Effector CD8-positive, alpha-beta T cell (primary cell): ENCODE results near the gene ACTA1.
"Not testable (repeated sequence)": the region's sequence is repeated elsewhere in the genome, so short reads cannot be mapped to it uniquely, and the experiment has no call there.

Experiments used
- DNase-seq: peaks from one replicate; lab custom pipeline; 2025; lab: John Stamatoyannopoulos, UW

The ACTA1 gene

DNA sequence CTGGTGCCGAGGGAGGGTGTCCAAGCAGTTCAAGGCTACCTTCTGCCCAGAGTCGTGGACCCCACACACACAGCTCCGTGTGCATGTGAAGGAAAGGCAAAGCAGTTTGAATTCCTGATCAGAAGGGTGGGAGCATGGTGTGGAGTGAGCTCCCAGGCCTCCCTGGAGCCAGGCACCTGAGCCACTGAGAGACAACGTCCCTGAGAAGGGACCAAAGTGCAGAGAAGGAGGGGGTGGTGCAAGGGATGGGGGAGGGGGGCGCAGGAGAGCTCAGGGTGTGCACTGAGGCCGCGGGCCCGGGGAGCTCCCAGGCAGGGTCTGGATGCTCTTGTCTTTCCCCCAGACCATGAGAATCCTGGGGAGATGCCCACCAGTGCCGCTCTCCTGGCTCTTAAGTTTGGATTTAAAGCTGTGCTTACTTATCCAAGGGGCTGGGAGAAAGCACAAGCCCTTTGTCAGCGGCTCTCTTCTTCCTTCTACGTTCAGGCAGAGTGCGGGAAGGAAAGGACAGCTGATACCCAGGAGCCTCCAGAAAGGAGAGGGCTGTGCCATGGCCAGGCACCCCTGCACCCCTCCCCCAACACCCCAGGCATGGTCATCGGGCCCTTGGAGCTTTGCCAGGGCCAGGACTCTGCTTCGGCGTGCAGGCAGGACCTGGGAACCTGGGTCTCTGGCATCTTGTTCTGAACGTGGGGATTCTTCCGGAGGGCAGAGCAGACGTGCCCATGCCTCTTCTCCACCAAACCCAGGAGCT is 24.1 kb downstream of the ACTA1 start:
- no peak for DNase-seq

DNA sequence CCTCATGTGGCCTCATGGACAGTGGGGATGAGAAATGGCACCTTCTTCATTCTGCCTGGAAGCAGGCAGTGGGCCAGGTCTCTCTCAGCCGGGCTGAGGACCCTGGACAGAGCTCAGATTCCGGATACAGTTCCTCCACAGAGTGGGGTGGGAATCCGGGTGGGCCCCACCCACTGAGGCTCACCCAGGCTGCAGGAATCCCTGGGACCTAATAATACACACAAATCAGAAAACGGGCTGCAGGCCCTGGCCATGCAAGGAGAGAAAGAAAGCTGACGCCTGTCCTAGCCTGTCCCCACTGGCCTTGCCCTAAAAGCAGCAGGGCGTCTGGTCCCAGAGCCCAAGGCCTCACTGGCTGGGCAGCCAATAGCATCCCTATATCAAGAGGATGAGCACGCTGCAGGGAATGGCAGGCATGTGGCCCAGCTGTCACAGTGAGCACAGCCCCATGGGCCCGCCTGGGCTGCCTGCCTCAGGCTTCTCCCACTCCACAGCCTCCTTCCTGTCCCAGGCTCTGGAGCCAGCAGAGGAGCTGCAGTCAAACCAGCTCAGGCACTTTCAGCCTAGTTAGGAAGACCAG is 25.3 kb downstream of the ACTA1 start:
- no peak for DNase-seq

- DNase-seq = no peak
Measured at GRCh38 chr1:229407206-229408026, 26.5 kb downstream of the ACTA1 start.

DNA sequence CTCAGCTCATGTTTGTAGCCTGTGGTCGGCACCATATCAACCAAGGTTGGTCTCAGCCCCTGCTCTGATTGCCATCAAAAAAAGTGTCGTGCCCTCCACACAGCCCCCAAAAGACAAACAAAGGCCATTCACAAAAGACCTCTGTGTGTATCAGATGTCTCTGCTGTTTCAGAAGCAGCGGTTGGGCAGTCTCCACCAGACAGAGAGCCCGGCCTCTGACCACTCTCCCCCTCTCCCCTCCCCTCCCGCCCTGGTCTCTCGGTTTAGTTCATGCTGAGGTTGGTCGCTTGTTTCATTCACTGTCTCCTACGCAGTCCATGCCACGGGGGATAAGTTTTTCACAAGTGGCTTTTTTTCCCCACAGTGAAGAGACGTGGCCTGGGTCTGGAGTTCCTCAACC is 27.1 kb downstream of the ACTA1 start:
- no peak for DNase-seq

DNA sequence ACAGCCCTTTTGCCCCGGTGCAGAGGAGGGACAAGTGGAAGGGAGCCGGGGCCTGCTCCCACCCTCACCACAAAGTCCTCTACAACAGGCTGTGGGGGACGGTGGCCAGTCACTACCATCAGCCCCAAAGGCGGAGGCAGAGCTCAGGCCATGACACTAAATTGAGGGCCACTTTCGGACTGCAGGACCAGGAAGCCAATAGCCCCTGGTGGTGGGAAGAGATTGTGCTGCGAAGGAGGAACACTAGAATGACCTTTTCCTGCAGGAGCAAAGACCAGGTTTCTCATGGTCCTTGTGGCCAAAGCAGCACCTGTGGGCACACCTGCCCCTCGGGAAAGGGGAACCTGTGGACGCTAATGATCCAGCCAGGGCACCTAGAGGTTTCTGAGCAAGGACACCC is 30.3 kb downstream of the ACTA1 start:
- DNase-seq = no peak

DNA sequence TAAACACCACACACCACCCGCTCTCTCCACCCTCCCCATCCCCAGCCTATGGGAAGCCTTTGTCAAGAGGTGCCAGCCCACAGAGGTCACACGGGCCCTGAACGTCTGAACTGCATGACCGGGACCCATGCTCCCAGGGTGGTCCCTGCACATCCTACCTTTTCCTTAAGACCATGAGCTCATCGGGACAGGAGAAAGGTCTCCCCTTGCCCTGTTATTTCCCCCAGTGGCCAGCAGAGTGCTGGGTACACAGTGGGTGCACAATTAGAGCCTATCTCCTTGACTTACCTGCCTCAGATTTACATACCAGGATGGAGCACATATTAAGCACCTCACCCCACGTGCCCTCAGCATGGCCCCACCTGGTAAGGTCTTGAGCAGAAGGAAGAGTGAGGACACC is 30.9 kb downstream of the ACTA1 start:
- no peak for DNase-seq

DNA sequence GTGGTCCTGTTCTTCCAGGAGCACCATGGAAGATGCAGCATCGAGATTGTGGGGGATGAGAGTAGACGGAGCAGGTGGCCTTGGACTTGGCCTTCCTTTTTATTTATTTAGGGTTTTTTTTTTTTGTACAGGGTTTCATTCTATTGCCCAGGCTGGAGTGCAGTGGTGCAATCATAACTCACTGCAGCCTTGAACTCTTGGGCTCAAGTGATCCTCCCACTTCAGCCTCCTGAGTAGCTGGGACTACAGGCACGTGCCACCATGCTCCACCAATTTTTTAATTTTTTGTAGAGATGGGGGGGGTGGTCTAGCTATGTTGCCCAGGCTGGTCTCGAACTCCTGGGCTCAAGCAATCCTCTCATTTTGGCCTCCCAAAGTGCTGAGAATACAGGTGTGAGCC is 31.6 kb downstream of the ACTA1 start:
- not testable (repeated sequence) for DNase-seq

DNA sequence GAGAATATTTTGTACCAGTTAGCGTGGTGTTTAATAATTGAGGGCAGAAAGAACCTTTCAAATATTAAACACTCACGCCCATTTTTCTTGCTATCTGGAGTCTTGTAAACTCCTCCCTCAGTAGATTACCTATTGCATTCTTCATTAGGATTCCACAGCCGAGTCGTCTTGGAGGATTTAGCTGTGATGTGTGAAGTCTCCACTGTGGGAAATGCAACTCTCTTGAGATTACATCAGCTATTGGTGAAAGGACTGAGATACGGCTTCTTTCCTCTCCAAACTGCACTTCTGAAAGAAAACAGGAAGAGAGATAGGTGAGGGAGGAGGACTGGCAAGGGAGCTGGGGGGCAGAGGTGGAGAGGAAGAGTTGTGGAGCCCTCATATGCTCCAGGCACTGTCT is 36.1 kb downstream of the ACTA1 start:
- no peak for DNase-seq

DNA sequence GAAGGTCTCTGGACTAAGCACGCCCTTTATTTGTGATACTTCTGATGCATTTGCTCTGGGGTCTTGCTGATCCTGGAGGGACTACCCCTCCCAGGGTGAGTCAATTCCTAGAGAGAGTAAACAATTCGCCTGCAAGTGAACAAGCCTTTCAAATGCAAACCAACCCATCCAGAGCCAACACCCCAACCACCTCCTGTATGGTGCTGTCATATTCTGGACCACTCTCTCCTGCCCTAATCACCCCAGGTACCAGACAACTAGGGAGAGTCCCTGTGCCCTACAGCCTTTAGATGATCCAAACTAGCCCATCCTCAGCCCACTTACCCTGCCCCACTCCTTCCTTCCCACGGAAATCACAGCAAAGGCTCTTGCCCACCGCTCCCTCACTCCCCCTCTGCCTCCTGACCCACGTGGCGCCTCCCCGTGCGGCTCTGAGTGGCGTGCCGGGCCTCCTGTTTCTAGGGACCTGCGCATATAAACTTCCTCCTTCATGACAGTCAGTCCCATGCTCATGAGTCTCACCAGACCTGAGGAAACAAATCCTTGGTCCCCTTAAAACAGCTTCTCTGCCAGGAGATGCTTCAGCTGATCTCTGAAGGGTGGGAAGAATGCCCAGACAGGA is 37.2 kb downstream of the ACTA1 start:
- no peak for DNase-seq

DNA sequence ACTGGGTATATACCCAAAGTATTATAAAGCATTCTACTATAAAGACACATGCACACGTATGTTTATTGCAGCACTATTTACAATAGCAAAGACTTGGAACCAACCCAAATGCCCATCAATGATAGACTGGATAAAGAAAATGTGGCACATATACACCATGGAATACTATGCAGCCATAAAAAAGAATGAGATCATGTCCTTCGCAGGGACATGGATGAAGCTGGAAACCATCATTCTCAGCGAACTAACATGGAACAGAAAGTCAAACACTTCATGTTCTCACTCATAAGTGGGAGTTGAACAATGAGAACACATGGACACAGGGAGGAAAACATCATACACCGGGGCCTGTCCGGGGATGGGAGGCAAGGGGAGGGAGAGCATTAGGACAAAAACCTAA is 39.4 kb downstream of the ACTA1 start:
- DNase-seq = not testable (repeated sequence)

GRCh38 chr1:229392936-229393335 is 41.0 kb downstream of the ACTA1 start:
- DNase-seq = no peak

DNA sequence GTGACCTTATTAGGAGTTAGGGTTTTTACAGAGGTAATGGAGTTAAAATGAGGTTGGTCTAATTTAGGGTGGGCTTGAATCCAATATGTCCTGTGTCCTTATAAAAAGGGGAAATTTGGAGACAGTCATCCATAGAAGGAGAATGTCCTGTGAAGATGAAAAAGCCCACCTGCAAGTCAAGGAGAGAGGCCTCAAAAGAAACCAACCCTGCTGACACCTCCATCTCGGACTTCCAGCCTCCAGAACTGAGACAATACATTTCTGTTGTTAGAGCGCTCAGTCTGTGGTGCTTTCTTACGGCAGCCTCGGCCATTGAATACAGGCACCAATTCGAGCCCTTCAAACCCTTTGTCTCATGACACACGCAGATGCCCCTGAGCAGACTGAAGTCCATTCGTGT is 43.8 kb downstream of the ACTA1 start:
- no peak for DNase-seq

DNA sequence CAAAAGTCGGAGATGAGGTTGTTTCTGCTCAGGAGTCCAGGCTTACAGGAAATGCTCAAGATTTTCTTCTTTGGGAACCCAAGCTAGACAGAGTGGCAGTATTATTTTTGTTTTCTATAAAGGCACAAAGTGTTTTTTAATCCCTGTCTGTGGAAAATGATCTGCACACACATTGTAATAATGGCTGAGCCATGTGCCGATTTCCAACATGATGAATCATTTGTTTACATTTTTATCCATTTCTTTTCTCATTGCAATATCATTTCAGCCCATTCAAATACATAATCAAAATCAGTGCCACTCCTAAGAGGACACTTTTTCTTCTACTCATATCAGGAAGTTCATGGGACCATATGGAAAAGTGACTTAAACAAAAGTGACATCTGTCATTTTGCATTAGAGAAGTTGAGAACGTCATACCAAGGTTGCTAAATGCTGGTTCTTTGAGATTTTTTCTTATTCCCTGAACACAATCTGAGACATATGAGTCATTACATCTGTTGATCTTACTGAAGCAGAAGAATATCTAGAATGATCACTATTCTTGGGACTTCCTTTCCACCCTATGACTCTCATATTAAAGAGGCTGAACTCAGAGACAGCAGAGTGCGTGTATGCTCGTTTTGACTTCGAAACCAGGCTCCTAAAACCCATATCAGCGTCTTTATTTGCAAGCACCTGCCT is 44.9 kb downstream of the ACTA1 start:
- DNase-seq = no peak

DNA sequence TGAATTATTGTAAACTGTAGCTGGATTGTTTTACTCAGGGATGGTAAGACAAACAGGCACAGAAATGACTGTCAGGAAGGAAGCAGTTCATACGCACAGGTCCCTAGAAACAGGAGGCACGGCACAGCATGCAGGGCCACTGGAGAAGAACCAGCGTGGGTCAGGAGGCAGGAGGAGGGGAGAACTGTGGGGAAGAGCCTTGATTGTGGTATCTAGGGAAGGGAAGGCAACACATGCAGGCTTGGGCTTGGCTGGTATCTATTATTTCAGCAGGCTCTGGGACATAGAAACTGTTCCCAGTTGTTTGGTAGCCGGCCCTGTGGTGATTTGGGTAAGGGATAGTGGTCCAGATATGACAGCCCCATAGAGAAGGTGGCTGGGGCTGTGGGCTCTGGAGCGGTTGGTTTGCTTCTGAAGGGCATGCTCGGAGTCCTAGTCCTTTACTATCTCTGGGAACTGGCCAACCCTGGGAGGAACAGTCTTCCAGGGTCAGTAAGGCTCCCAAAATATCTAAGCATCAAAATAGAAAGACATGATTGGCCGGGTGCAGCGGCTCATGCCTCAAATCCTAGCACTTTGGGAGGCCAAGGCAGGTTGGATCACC is 47.9 kb downstream of the ACTA1 start:
- DNase-seq = no peak

GRCh38 chr1:229384822-229385221 is 49.1 kb downstream of the ACTA1 start:
- DNase-seq = no peak

DNA sequence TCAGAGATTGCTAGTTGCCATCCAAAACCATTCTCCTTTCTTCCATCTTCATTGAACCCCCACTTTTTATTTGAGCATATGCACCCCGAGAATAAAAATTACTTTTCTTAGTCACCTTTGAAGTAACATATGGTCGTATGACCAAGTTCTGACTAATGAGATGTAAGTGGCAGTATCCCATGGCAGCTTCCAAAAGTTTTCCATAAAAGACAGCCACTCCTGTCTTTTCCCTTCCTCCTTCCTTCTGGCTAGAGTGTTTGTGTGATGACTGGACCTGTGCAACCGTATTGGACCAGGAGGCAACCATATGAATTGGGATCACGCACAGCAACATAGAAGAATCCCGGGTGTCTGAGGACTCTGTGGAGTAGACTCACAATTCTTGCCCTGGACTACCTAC is 49.9 kb downstream of the ACTA1 start:
- no peak for DNase-seq

DNA sequence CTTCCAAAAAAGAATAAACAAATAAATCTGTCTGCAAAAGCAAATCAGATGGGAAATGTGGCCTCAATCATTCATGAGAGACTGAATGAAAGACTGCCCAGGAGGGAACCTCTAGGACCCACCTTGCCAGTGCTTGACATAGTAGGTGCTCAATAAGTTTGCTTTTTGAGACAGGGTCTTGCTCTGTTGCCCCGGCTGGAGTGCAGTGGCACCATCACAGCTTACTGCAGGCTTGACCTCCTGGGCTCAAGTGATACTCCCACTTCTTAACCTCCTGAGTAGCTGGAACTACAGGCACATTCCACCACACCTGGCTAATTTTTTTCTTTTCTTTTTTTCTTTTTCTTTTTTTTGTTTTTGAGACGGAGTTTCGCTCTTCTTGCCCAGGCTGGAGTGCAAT is 50.7 kb downstream of the ACTA1 start:
- DNase-seq = no peak
